Neural progenitor cell (in vitro differentiated cells): ENCODE measurements around the gene VWA2. TPM values are rescaled to one million over a fixed set of nuclear protein-coding genes. Genes with fewer than 3 reads are reported as not detected.

Experiments used
- DNase-seq: peaks from one replicate; pipeline ENCODE4 v3.0.0-alpha.2; 2016; ENCODE audit warnings: low spot score
- H2AFZ ChIP-seq: fragments of 200-600 bp; sonication (generic); replicated peaks from 2 replicates; pipeline ENCODE4 v1.6.1; 2016; ENCODE audit warnings: antibody characterized with exemption
- H3F3A ChIP-seq: fragments of 200-600 bp; sonication (generic); 2 replicates; pipeline ENCODE4 v1.6.1; 2016; ENCODE audit warnings: antibody characterized with exemption, low read depth
- H3K27ac ChIP-seq: fragments of 200-600 bp; sonication (generic); 2 replicates; pipeline ENCODE4 v1.5.1; 2016; ENCODE audit warnings: mild to moderate bottlenecking
- H3K27me3 ChIP-seq: fragments of 200-600 bp; sonication (generic); 2 replicates; pipeline ENCODE4 v1.6.1; 2016; ENCODE audit warnings: mild to moderate bottlenecking, moderate library complexity
- H3K36me3 ChIP-seq: fragments of 200-600 bp; sonication (generic); 2 replicates; pipeline ENCODE4 v1.5.1; 2016
- H3K4me1 ChIP-seq: fragments of 200-600 bp; sonication (generic); 2 replicates; pipeline ENCODE4 v1.6.1; 2016; ENCODE audit warnings: mixed run types
- H3K4me2 ChIP-seq: fragments of 200-600 bp; sonication (generic); 2 replicates; pipeline ENCODE4 v1.6.1; 2016
- H3K4me3 ChIP-seq: fragments of 200-600 bp; sonication (generic); 2 replicates; pipeline ENCODE4 v1.5.1; 2016
- H3K79me2 ChIP-seq: fragments of 200-600 bp; sonication (generic); 2 replicates; pipeline ENCODE4 v1.6.1; 2016; ENCODE audit warnings: low read depth
- H3K9ac ChIP-seq: fragments of 200-600 bp; sonication (generic); 2 replicates; pipeline ENCODE4 v1.6.1; 2016
- H3K9me3 ChIP-seq: fragments of 200-600 bp; sonication (generic); 2 replicates; pipeline ENCODE4 v1.5.1; 2016; ENCODE audit warnings: low read depth
- H4K20me1 ChIP-seq: fragments of 200-600 bp; sonication (generic); 2 replicates; pipeline ENCODE4 v1.6.1; 2016; ENCODE audit warnings: low read depth
- H3K27ac Mint-ChIP-seq: 3 replicates; pipeline ENCODE4 v1.8.0; 2021; ENCODE audit warnings: mixed read lengths
- H3K27me3 Mint-ChIP-seq: 2 replicates; pipeline ENCODE4 v1.8.0; 2022; ENCODE audit warnings: low read depth, mild to moderate bottlenecking, inconsistent platforms, moderate library complexity, mixed read lengths; ENCODE audit not compliant: insufficient read depth
- H3K36me3 Mint-ChIP-seq: 3 replicates; pipeline ENCODE4 v1.8.0; 2021; ENCODE audit warnings: mixed read lengths
- H3K4me1 Mint-ChIP-seq: 3 replicates; pipeline ENCODE4 v1.8.0; 2021; ENCODE audit warnings: mixed read lengths
- H3K4me3 Mint-ChIP-seq: 3 replicates; pipeline ENCODE4 v1.8.0; 2021; ENCODE audit warnings: mild to moderate bottlenecking, moderate library complexity, mixed read lengths
- H3K9me3 Mint-ChIP-seq: 3 replicates; pipeline ENCODE4 v1.8.0; 2020; ENCODE audit warnings: mixed read lengths
- EZH2 ChIP-seq: fragments of 200-600 bp; sonication (generic); IDR thresholded peaks from 2 replicates; pipeline ENCODE4 v1.6.1; 2017; ENCODE audit warnings: antibody characterized with exemption, mild to moderate bottlenecking, moderate library complexity
- EZH2phosphoT487 ChIP-seq: fragments of 200-600 bp; sonication (generic); IDR thresholded peaks from 2 replicates; pipeline ENCODE4 v1.6.1; 2017; ENCODE audit warnings: antibody characterized with exemption
- total RNA-seq: library from RNA; depleted of rRNA; stranded (reverse); fragments of >200 nt; gene quantifications from 2 replicates; pipeline ENCODE4 v1.2.3, GENCODE V29; 2015; ENCODE audit warnings: low replicate concordance
- TF ChIP-seq, protein P1 (sequence below): fragments of 200-600 bp; sonication (generic); IDR thresholded peaks from 2 replicates; pipeline ENCODE4 v1.5.1; 2017; ENCODE audit warnings: antibody characterized with exemption, mild to moderate bottlenecking

VWA2 gene
- total RNA-seq, 1 donor from 2014 or later: not detected

DNA sequence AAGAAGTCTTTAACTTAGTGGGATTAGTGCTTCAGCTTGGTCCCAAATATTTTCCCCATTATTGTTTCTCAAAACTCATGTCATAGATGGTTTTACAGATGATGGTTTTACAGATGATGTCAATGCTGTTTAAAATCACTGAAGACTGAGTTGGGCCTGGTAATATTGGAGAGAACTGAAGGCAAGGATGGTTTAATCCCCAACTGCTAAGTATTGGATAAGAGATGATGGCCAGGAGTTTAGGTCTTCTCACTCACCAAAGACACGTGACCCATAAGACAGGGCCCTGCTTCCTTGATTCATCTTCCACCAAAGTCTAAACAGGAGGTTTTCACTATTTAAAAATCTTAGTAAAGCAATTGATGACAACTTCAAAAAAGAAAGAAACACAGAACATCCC, 56.3 kb downstream of the VWA2 start:
- H3K79me2 ChIP-seq: no peaks in the 10 kb centered on the region
- H3K9ac ChIP-seq: no peak overlapping the region
- H3K27ac ChIP-seq: no peak overlapping the region

DNA sequence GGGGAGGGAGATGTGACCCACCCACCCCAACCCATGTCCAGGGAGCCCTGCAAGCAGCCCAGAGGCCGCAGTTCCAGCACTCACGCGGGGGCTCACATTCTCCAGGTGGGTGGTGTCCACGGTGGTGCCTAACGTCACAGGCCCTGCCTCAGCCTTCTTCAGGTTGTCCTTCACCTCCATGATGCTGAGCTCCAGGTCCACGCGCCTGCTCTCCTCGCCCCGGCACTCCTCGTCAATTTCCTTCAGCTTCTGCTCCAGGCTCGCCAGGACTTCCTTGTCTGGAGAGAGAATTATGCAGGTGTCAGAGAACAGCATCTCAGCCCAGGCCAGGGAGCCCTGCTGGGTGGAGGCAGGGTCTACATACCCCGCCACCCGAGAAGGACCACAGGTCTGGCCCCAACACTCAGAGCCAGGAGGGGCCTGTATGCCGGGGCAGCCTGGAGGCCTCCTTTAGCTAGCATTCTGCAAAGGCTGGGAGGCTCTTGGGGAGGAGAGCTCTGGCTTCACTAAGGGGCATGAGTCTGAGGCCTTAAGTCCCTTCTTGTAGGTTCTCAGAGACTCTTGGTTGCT, 58.2 kb downstream of the VWA2 start:
- DNase-seq: no peak
- Histone ChIP-seq H3K9me3 (peaks cover 12% of the 10 kb centered on the region), H3F3A (no peaks in the 10 kb centered on the region), H3K27ac (no peak overlapping the region), H2AFZ (no peak overlapping the region), H3K4me2 (no peak overlapping the region), H3K27me3 (no peaks in the 10 kb centered on the region), H3K36me3 (peaks cover 13% of the 10 kb centered on the region), H3K79me2 (no peaks in the 10 kb centered on the region), H3K4me1 (no peaks in the 10 kb centered on the region), H4K20me1 (no peaks in the 10 kb centered on the region), H3K4me3 (no peak overlapping the region), H3K9ac (no peak overlapping the region)
- no peak overlapping the region for H3K27ac Mint-ChIP-seq
- no peak for TF ChIP-seq EZH2
- TF ChIP-seq, protein P1, sequence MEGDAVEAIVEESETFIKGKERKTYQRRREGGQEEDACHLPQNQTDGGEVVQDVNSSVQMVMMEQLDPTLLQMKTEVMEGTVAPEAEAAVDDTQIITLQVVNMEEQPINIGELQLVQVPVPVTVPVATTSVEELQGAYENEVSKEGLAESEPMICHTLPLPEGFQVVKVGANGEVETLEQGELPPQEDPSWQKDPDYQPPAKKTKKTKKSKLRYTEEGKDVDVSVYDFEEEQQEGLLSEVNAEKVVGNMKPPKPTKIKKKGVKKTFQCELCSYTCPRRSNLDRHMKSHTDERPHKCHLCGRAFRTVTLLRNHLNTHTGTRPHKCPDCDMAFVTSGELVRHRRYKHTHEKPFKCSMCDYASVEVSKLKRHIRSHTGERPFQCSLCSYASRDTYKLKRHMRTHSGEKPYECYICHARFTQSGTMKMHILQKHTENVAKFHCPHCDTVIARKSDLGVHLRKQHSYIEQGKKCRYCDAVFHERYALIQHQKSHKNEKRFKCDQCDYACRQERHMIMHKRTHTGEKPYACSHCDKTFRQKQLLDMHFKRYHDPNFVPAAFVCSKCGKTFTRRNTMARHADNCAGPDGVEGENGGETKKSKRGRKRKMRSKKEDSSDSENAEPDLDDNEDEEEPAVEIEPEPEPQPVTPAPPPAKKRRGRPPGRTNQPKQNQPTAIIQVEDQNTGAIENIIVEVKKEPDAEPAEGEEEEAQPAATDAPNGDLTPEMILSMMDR: no peak
- no peak for TF ChIP-seq EZH2phosphoT487
- peaks cover 23% of the 10 kb centered on the region for H3K9me3 Mint-ChIP-seq
- H3K36me3 Mint-ChIP-seq: peaks cover 41% of the 10 kb centered on the region
- H3K4me3 Mint-ChIP-seq: no peak overlapping the region
- peaks cover 8% of the 10 kb centered on the region for H3K27me3 Mint-ChIP-seq
- no peaks in the 10 kb centered on the region for H3K4me1 Mint-ChIP-seq

More for the DNA sequence above, 56.3 kb downstream of the VWA2 start:
- Histone ChIP-seq H3K27me3 (no peaks in the 10 kb centered on the region), H2AFZ (no peak overlapping the region), H3K4me2 (no peak overlapping the region), H3K4me3 (no peak overlapping the region), H3K9me3 (peaks cover 12% of the 10 kb centered on the region), H4K20me1 (no peaks in the 10 kb centered on the region), H3F3A (no peaks in the 10 kb centered on the region), H3K36me3 (peaks cover 13% of the 10 kb centered on the region), H3K4me1 (no peaks in the 10 kb centered on the region)
- no peak overlapping the region for H3K27ac Mint-ChIP-seq
- H3K27me3 Mint-ChIP-seq: peaks cover 8% of the 10 kb centered on the region
- peaks cover 45% of the 10 kb centered on the region for H3K36me3 Mint-ChIP-seq
- no peak for DNase-seq
- H3K9me3 Mint-ChIP-seq: peaks cover 23% of the 10 kb centered on the region
- no peaks in the 10 kb centered on the region for H3K4me1 Mint-ChIP-seq
- H3K4me3 Mint-ChIP-seq: no peak overlapping the region
- TF ChIP-seq EZH2 (no peak), EZH2phosphoT487 (no peak)
- TF ChIP-seq, protein P1: no peak

DNA sequence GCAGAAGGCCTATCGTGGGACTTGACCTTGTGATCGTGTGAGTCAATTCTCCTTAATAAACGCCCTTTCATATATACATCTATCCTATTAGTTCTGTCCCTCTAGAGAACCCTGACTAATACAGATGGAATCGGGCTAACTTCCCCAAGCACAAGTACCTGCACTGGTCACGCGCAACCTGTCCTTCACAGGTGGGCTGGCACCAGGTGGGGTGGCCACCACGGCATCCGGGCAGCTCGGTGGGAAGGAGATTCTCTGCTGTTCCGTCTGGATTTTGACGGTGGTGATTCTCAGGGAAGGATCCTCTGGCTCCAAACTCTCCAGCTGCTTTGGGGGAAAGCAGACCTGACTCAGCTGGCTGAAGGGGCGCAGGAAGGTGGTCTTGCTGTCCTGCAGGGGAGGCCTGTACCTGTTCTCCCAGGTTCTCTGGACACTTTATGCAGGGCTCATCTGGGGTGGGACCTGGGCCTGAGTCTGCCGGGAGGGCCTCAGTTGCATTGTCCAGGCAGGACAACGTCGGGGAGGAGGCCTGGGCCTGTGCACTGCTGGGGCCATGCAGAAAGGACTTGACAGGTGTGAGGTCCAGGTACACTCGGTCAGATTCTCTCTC, 61.1 kb downstream of the VWA2 start:
- Mint-ChIP-seq H3K4me1 (peaks cover 12% of the 10 kb centered on the region), H3K27ac (no peak overlapping the region), H3K27me3 (peaks cover 17% of the 10 kb centered on the region), H3K36me3 (peaks cover 32% of the 10 kb centered on the region), H3K4me3 (no peak overlapping the region), H3K9me3 (peaks cover 16% of the 10 kb centered on the region)
- Histone ChIP-seq H3K9ac (no peak overlapping the region), H3K4me2 (no peak overlapping the region), H3K9me3 (peaks cover 9% of the 10 kb centered on the region), H2AFZ (no peak overlapping the region), H3K36me3 (peaks cover 9% of the 10 kb centered on the region), H3K27ac (no peak overlapping the region), H3K79me2 (no peaks in the 10 kb centered on the region), H3K27me3 (no peaks in the 10 kb centered on the region), H3K4me3 (no peak overlapping the region), H3K4me1 (peaks cover 4% of the 10 kb centered on the region), H4K20me1 (no peaks in the 10 kb centered on the region), H3F3A (peaks cover 7% of the 10 kb centered on the region)
- DNase-seq: no peak
- TF ChIP-seq EZH2 (no peak), EZH2phosphoT487 (no peak)
- TF ChIP-seq, protein P1: no peak
